Measurements from ENCODE around the gene CRYM.

GRCh38 chr16:21283521-21284289 is 5.6 kb upstream of the CRYM start:
- TF ChIP-seq, protein P1, sequence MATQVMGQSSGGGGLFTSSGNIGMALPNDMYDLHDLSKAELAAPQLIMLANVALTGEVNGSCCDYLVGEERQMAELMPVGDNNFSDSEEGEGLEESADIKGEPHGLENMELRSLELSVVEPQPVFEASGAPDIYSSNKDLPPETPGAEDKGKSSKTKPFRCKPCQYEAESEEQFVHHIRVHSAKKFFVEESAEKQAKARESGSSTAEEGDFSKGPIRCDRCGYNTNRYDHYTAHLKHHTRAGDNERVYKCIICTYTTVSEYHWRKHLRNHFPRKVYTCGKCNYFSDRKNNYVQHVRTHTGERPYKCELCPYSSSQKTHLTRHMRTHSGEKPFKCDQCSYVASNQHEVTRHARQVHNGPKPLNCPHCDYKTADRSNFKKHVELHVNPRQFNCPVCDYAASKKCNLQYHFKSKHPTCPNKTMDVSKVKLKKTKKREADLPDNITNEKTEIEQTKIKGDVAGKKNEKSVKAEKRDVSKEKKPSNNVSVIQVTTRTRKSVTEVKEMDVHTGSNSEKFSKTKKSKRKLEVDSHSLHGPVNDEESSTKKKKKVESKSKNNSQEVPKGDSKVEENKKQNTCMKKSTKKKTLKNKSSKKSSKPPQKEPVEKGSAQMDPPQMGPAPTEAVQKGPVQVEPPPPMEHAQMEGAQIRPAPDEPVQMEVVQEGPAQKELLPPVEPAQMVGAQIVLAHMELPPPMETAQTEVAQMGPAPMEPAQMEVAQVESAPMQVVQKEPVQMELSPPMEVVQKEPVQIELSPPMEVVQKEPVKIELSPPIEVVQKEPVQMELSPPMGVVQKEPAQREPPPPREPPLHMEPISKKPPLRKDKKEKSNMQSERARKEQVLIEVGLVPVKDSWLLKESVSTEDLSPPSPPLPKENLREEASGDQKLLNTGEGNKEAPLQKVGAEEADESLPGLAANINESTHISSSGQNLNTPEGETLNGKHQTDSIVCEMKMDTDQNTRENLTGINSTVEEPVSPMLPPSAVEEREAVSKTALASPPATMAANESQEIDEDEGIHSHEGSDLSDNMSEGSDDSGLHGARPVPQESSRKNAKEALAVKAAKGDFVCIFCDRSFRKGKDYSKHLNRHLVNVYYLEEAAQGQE (IDR thresholded peaks at IDR 0.05; ENCODE audit: low read depth, low read length), result no peak
- TF ChIP-seq, protein P2, sequence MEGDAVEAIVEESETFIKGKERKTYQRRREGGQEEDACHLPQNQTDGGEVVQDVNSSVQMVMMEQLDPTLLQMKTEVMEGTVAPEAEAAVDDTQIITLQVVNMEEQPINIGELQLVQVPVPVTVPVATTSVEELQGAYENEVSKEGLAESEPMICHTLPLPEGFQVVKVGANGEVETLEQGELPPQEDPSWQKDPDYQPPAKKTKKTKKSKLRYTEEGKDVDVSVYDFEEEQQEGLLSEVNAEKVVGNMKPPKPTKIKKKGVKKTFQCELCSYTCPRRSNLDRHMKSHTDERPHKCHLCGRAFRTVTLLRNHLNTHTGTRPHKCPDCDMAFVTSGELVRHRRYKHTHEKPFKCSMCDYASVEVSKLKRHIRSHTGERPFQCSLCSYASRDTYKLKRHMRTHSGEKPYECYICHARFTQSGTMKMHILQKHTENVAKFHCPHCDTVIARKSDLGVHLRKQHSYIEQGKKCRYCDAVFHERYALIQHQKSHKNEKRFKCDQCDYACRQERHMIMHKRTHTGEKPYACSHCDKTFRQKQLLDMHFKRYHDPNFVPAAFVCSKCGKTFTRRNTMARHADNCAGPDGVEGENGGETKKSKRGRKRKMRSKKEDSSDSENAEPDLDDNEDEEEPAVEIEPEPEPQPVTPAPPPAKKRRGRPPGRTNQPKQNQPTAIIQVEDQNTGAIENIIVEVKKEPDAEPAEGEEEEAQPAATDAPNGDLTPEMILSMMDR (IDR thresholded peaks at IDR 0.05 in 2 of 3, conservative IDR thresholded peaks at IDR 0.05 in 1 of 3; ENCODE audit: control insufficient read depth in 2 of 3, extremely low read depth in 1 of 3, insufficient read depth in 1 of 3, low read depth in 3 of 3, low read length in 3 of 3), result 0 out of 6 replicates have a peak, but pooled peaks of 1 of the 3 experiments have one; percentile 4
